Brain microvascular endothelial cell (primary cell): ENCODE results near the gene UNC5C.

Experiments
- DNase-seq: peaks from one replicate; pipeline ENCODE4 v3.0.0-alpha.2; 2020
- H3K27ac ChIP-seq: fragments of 250-450 bp; sonication (Bioruptor Pico); 2 replicates; pipeline ENCODE4 v1.5.1; 2020; ENCODE audit warnings: mild to moderate bottlenecking, moderate library complexity
- H3K27me3 ChIP-seq: fragments of 250-450 bp; sonication (Bioruptor Pico); replicated peaks from 2 replicates; pipeline ENCODE4 v1.5.1; 2020; ENCODE audit warnings: mild to moderate bottlenecking
- H3K36me3 ChIP-seq: fragments of 250-450 bp; sonication (Bioruptor Pico); replicated peaks from 2 replicates; pipeline ENCODE4 v1.5.1; 2020; ENCODE audit warnings: mild to moderate bottlenecking
- H3K4me3 ChIP-seq: 2 replicates; pipeline ENCODE4 v1.5.1; 2011; ENCODE audit warnings: low read depth, mild to moderate bottlenecking, control low read depth, low read length, moderate library complexity
- in situ Hi-C: cut with HindIII; loops from 2 replicates; pipeline ENCODE4 v1.10.0; 2017; ENCODE audit warnings: low sequenced_read_pairs, low pct_ligation_motif_present
- TF ChIP-seq, protein P1 (sequence below): IDR thresholded peaks from 2 replicates; pipeline ENCODE4 v1.5.1; 2011; ENCODE audit warnings: low read depth, mild to moderate bottlenecking, moderate library complexity, low read length, control low read depth, inconsistent platforms; ENCODE audit errors: missing control alignments

The UNC5C gene

GRCh38 chr4:95549246-95550114, 707 bp upstream of the UNC5C start:
- H3K27ac ChIP-seq, result no peak overlapping the region
- in situ Hi-C loops, result no loop called here
- H3K27me3 ChIP-seq, result peaks cover 2% of the 10 kb centered on the region
- TF ChIP-seq, protein P1, sequence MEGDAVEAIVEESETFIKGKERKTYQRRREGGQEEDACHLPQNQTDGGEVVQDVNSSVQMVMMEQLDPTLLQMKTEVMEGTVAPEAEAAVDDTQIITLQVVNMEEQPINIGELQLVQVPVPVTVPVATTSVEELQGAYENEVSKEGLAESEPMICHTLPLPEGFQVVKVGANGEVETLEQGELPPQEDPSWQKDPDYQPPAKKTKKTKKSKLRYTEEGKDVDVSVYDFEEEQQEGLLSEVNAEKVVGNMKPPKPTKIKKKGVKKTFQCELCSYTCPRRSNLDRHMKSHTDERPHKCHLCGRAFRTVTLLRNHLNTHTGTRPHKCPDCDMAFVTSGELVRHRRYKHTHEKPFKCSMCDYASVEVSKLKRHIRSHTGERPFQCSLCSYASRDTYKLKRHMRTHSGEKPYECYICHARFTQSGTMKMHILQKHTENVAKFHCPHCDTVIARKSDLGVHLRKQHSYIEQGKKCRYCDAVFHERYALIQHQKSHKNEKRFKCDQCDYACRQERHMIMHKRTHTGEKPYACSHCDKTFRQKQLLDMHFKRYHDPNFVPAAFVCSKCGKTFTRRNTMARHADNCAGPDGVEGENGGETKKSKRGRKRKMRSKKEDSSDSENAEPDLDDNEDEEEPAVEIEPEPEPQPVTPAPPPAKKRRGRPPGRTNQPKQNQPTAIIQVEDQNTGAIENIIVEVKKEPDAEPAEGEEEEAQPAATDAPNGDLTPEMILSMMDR, result no peak
- H3K4me3 ChIP-seq, result peak overlapping the region; percentile 74
- H3K36me3 ChIP-seq, result no peaks in the 10 kb centered on the region
- peak; percentile 25 for DNase-seq

- peak overlapping the region; percentile 74 for H3K4me3 ChIP-seq
- no peak overlapping the region for H3K27ac ChIP-seq
- H3K27me3 ChIP-seq, result peaks cover 2% of the 10 kb centered on the region
- peak; percentile 9 for DNase-seq
- no peaks in the 10 kb centered on the region for H3K36me3 ChIP-seq
- in situ Hi-C loops, result no loop called here
- TF ChIP-seq, protein P1, result no peak
These were observed 880 bp downstream of the UNC5C start for GRCh38 chr4:95547715-95548471.

DNA sequence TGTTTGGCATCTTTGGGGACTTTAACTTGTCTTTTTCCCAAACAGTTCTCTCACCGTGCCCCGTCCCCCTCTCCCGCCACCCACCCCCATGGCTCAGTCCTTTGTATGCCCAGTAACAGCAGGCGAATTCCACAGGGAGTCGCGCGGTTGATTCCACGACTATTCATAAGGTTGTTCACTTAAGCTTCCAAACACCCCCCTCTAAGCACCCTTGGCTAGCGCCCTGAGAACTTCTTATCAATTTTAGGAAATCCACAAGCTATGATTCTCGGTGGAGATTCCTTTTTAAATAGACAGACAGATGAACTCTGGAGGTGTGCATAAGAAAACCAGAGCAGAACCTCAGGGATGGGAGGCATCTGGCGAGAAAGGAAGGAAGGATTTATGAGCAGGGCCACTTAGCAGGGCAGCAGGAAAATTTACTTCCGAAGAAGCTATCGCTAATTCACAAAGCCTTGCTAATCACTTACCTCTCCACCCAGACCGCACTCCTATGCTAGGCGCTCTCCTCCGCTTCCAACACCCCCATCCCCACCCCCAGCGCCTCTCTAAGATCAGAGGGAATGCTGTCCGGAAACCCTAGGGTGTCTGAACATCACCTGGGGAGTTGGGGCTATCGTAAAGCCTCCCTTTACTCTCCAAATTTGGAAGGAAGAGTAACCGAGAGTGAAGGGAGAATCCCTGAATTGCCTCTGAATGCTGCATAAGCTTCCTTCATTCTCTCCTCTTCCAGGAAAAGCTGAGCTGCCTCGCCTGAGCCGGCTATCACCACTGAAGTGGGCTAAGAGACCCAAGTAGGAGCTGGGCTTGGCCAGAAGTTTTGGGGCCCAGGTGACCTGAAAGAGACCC, 1.7 kb downstream of the UNC5C start:
- in situ Hi-C loops, result no loop called here
- Histone ChIP-seq H3K27ac (no peak overlapping the region), H3K4me3 (peak overlapping the region; percentile 74), H3K27me3 (peaks cover 2% of the 10 kb centered on the region), H3K36me3 (no peaks in the 10 kb centered on the region)
- TF ChIP-seq, protein P1, result no peak
- DNase-seq, result no peak

DNA sequence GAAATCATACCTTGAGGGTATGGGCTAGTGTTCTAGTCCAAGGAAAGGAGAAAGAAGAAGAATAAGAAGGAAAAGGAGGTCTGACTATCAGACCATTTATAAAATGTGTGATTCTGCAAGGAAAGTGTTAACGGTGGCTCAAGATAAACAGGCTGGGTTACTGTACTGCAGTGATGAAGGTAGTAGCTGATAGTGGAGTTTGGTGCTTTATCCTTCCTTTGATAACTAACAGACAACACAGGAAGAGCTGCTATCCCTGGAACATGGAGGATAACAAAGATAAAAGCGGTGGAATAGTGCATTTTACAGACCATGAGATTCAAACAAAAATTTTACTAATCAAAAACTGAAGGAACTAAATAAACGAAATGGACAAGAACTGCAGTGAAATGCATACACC, 2.6 kb downstream of the UNC5C start:
- H3K27me3 ChIP-seq, result peaks cover 2% of the 10 kb centered on the region
- H3K4me3 ChIP-seq, result no peak overlapping the region
- in situ Hi-C loops, result no loop called here
- no peak overlapping the region for H3K27ac ChIP-seq
- TF ChIP-seq, protein P1, result no peak
- no peak for DNase-seq
- H3K36me3 ChIP-seq, result no peaks in the 10 kb centered on the region

- no peaks in the 10 kb centered on the region for H3K36me3 ChIP-seq
- TF ChIP-seq, protein P1, result no peak
- DNase-seq, result no peak
- no peak overlapping the region for H3K4me3 ChIP-seq
- peaks cover 2% of the 10 kb centered on the region for H3K27me3 ChIP-seq
- in situ Hi-C loops, result no loop called here
- no peak overlapping the region for H3K27ac ChIP-seq
These were observed 3.2 kb downstream of the UNC5C start for GRCh38 chr4:95545546-95545945.
